Measurements from ENCODE around the gene PLEKHG4. TPM values are rescaled to one million over a fixed set of nuclear protein-coding genes. Genes with fewer than 3 reads are reported as not detected.

The PLEKHG4 gene
- polyA plus RNA-seq, 4 donors, result 9.5 to 28.0 (median 14.5) TPM

DNA sequence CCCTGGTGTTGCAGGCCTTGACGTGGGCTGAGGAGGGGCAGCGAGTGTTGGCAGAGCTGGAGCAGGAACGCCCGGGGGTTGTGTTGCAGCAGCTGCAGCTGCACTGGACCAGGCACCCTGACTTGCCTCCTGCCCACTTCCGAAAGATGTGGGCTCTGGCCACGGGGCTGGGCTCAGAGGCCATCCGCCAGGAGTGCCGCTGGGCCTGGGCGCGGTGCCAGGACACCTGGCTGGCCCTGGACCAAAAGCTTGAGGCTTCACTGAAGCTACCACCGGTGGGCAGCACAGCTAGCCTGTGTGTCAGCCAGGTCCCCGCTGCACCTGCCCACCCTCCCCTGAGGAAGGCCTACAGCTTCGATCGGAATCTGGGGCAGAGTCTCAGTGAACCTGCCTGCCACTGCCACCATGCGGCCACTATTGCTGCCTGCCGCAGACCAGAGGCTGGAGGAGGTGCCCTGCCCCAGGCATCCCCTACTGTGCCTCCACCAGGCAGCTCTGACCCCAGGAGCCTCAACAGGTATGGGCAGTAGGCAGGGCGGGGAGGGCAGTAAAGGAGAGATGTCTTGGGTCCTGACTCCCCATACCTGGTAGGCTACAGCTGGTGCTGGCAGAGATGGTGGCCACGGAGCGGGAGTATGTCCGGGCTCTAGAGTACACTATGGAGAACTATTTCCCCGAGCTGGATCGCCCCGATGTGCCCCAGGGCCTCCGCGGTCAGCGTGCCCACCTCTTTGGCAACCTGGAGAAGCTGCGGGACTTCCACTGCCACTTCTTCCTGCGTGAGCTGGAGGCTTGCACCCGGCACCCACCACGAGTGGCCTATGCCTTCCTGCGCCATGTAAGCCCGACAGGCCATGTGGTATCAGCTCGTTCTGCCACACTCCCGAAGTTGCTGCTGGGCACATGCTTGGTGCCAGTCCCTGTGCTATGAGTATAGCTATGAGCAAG, 5.6 kb downstream of the PLEKHG4 start:
- DNase-seq (ENCODE audit: low read depth in 4 of 4, low spot score in 3 of 4), result peak in 1 of 4 donors; percentile 22

DNA sequence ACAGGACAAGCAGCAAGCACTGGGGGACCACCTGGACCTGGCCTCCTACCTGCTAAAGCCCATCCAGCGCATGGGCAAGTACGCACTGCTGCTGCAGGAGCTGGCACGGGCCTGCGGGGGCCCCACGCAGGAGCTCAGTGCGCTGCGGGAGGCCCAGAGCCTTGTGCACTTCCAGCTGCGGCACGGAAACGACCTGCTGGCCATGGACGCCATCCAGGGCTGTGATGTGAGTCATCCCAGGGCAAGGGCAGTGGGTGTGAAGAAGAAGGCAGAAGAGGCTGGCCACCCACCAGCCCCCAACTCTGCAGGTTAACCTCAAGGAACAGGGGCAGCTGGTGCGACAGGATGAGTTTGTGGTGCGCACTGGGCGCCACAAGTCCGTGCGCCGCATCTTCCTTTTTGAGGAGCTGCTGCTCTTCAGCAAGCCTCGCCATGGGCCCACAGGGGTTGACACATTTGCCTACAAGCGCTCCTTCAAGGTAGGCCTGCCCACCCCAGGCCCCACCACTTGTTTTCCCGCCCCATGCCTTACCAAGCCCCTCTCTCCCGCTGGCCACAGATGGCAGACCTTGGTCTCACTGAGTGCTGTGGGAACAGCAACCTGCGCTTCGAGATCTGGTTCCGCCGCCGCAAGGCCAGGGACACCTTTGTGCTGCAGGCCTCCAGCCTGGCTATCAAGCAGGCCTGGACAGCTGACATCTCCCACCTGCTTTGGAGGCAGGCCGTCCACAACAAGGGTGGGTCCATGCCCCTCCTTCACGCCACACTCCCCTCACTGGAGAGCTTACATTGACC, 7.3 kb downstream of the PLEKHG4 start:
- DNase-seq (ENCODE audit: low read depth in 4 of 4, low spot score in 3 of 4), result no peak

DNA sequence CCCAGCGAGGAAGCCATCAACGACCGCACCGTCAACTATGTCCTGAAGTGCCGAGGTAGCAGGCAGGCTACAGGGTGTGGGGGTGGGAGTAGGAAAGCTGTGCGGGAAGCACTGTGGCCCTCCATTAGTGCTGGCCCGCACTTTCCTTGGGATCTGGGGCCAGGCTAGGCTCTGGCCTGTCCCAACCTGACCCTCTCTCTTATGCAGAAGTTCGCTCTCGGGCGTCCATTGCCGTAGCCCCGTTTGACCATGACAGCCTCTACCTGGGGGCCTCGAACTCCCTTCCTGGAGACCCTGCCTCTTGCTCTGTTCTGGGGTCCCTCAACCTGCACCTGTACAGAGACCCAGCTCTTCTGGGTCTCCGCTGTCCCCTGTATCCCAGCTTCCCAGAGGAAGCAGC, 8.6 kb downstream of the PLEKHG4 start:
- DNase-seq (ENCODE audit: low read depth in 4 of 4, low spot score in 3 of 4), result no peak

DNA sequence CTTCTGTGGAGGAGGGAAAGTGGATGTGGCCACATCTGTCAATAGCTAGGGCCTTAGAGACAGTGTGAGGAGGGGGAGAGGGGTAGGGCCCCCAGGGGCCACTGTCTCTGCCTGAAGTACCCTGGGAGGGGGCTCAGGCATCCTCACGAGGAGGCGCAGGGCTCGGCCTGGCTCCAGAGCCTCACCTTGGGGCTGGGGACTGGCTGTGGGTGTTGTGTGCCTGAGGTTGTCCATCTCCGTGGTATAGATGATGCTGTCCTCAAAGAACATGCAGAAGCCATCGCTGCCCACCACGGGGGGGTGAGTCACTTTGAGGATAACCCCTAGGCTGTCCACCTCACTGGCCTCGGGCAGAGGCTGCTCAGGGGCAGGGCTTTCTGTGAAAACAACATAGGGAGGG, 12.1 kb downstream of the PLEKHG4 start:
- no peak for DNase-seq (ENCODE audit: low read depth in 4 of 4, low spot score in 3 of 4)

DNA sequence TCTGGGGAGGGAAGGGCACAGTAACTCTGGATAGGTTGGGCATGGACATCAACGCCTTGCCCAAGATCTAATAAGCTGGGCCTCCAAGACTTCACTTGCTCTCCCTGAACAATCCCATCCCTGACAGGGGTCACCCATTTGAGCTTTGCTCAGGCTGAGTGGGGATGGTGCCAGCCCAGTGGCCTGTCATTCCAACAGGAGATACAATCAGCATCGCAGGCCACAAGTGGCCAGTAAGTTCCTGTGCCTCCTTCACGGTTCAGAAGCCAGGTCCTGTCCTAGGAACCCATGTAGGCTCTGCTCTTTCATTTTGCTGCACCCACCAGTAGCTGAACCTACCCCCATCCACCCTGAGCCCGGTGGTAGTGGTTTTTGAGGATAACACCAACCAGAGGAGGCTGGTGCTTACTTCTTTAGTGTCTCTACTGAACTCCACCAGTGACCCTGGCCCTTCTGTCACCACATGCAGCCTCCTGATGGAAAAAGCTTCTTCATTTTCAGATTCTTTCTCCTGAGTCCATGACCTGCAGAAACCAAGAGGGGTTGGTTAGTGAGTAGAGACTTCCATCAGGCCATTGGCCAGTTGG, 14.9 kb downstream of the PLEKHG4 start:
- DNase-seq (ENCODE audit: low read depth in 4 of 4, low spot score in 3 of 4), result no peak

DNA sequence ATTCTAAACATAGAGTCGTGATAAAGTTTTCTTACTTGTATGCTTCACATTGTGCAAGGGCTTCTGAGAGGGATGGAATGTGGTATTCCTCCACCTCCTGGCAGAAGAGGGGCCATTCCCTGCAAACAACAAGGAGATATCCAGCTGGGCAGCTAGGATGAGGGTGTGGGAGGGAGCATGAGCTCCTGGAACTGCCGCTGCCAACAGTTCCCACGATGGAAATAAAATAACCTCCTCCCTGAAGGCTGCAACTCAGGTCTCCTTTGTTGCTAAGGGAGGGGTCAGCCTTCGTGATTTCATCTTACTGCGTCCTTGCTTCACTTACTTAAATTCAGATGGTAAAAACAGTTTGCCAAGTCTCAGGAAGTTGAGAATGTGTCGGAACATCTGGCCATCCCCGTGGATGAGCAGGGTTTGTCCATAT, 15.6 kb downstream of the PLEKHG4 start:
- no peak for DNase-seq (ENCODE audit: low read depth in 4 of 4, low spot score in 3 of 4)

DNA sequence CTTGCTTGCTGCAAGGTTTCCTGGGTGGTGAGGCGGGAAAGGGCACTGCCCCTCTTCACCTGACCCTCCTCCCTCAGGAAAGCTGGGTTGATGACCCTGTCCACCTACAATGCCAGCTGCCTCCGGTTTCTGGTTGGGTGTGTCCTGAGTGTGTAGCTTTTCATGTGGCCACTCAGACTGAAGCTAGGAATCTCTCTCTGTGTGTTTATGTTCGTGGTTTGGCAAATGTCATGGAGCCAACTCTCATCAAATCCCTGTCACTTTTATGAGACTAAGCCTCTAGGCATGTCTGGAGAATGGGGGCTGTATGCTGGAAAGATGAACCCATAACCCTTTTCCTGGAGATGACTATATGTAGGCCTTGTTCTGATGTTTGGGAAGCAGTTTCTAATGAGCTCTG, 17.1 kb downstream of the PLEKHG4 start:
- no peak for DNase-seq (ENCODE audit: low read depth in 4 of 4, low spot score in 3 of 4)

DNA sequence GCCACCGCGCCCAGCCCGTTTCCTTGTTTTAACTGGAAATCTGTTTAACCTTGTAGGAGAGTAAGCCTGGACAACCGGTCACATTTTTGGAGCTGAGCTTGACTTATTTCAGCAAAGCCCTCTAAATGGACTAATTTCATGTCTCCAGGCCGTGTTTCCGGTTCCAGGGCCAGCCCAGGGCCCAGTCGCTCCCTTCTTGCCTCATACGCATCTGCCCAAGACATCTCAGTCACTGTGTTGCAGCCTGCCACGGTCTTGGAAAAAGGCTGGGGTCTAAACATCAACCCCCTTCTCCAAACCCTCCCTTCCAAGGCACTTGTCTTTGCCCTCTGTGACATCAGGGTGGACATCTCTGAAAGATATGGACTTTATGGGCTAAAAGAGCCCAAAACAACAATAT, 18.9 kb downstream of the PLEKHG4 start:
- no peak for DNase-seq (ENCODE audit: low read depth in 4 of 4, low spot score in 3 of 4)

DNA sequence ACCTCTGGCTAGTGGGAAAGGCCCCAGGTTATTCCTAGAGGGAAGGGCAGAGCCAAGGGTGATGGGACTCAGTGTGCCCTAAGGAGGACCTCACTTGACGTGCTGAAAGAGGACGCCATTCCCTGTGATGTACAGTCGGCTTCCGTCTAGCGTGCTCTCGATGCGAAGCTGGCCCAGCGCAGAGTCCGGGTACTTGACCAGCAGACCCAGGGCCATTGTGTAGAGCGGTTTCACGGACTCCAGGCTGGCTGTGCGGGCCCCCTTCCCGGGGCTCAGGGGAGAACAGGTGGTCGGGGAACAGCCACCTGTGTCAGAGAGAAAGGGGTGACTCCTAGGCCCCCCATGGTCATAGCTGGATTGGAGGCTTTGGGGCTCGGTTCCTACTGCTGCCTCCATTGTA, 19.9 kb downstream of the PLEKHG4 start:
- DNase-seq (ENCODE audit: low read depth in 4 of 4, low spot score in 3 of 4), result no peak

DNA sequence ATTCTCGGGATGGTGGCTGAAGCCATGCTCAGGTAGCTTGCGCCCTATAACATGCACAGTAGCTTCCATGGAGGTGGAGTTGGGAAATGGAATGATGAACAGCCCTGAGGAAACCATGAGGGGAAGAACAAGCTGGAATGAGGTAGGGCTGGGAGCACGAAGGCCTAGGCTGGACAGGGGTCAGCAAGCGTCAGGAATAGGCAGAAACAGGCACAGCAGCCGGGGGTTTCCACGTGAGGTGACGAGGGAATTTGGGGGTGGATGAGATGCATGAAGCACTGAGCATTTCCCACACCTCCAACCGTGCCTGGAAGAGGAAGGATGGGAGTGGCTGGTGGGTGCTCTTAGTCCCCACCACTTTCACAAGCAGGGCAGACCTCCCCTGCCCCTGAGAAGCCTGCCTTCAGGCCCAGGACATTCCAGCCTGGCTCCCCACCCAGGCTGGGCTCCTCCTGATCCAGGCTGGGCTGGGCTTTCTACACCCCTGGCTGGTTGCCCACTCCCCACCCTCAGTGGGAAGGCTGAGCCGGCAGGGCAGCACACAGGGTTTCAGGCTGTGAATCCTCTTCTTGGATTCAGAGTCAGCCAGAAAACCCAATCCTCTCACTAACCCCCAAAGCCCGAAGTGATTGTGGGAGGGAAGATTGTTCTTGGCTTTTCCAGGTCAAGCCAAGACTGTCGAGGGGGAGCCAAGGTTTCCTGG, 21.9 kb downstream of the PLEKHG4 start:
- DNase-seq (ENCODE audit: low read depth in 4 of 4, low spot score in 3 of 4), result no peak

DNA sequence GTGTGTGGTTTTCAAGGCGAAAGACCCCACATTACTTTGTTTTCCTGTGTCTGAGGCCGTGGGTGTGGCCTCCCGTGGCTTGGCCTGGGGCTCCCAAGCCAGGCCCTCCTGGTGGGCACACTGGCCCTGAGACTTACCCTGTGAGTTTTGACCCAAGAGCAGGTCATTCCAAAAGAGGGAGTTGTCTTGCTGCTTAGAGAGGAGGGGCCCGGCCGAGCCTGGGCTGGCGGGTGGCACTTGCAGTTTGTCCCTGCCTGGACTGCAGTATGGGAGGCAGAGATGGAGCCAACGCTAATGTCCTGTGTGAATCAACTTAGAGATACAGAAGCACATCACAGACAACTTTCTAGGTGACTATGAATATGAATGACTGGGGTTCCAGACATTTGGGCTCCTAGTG, 22.7 kb downstream of the PLEKHG4 start:
- no peak for DNase-seq (ENCODE audit: low read depth in 4 of 4, low spot score in 3 of 4)

DNA sequence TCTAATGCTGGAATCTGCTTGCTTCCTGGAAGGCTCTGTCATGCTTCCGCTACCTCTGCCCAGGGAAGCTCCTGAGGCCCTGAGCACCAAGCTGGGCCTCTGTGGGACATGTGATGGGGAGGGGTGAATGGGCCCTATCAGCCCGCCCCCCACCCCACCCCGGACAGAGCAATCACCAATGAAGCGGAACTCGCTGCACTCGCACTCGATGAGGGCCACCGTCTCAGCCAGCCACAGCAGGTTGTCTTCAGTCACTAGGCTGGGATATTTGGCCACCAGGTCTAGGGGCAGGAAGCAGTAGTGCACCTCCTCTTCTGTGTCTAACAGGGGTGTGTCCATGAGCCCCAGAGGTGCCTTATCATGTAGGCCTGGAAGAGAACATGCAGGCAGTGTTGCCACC, 23.6 kb downstream of the PLEKHG4 start:
- no peak for DNase-seq (ENCODE audit: low read depth in 4 of 4, low spot score in 3 of 4)

DNA sequence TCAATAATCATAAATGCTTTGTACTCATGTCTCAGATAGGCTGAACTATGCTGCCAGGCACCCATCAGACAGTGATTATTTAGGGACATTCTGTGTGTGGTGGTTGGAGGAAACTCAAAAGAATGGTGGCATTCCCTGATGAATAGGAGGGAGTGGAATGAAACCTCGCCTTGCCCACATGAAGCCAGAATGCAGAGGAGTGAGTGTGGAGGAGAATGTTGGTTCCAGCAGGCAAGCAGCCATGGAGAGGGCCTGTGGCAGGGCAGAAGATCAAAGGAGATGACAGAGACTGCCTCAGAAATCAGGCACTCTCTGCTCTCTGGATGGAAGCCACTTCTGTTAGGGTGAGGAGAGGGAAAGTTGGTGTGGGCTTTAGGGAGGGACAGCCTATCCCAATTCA, 24.7 kb downstream of the PLEKHG4 start:
- no peak for DNase-seq (ENCODE audit: low read depth in 4 of 4, low spot score in 3 of 4)

DNA sequence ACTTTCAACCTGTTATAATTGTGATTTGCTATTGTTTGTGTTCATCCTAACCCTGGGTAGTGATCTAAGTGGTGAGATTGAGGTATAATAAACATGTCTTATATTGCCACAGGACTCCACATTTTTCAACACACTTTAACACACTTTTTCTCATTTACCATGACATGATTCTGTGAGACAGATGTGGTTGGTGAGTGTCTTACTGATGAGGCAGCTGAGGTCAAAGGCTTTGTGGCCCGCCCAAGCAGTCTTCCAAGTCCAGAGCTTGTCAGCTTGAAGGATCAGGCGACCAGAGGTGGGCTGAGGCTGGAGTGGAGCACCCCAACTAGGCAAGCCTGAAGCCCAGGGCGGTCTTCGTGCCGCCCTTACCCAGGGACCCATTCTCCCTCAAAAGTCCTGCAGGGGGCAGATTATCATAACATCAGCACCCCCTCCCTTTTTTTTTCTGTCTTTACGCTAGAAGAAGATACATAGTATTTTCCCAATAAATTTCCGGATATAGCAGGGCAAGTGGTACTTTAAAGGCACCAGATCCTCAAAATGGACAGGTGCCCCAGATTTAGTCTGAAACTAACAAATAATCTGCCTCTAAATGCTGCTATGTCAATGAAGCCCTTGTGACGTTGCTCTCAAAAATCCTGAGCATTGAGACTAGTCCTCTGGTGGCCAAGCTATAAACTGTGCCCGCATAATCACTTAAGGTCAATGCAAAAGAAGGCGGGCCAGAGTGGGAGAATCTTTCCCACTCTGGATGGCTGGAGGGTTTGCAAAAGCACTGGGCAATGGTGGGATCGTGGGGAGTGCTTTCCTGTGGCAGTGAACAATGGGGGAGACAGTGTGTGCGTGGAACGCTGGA, 26.1 kb downstream of the PLEKHG4 start:
- no peak for DNase-seq (ENCODE audit: low read depth in 4 of 4, low spot score in 3 of 4)

DNA sequence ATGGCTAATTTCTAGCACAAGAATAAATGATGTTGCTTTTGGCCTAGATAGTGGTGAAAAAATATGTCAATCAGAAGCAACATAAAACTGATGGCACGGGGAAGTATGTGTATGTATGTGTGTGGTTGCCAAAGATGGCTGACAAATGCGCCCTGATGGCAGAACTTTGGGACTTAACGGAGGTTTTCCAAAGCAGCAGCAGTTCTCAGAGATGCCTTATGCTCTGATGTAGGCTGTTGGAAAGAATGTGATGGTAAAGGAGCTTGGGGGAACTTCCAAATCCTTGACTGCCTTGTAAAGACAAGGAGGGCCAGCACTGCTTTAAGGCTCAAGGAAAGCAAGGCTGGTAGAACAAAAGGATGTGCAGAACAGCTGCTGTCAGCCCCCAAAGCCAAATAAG, 31.2 kb downstream of the PLEKHG4 start:
- DNase-seq (ENCODE audit: low read depth in 4 of 4, low spot score in 3 of 4), result no peak

DNA sequence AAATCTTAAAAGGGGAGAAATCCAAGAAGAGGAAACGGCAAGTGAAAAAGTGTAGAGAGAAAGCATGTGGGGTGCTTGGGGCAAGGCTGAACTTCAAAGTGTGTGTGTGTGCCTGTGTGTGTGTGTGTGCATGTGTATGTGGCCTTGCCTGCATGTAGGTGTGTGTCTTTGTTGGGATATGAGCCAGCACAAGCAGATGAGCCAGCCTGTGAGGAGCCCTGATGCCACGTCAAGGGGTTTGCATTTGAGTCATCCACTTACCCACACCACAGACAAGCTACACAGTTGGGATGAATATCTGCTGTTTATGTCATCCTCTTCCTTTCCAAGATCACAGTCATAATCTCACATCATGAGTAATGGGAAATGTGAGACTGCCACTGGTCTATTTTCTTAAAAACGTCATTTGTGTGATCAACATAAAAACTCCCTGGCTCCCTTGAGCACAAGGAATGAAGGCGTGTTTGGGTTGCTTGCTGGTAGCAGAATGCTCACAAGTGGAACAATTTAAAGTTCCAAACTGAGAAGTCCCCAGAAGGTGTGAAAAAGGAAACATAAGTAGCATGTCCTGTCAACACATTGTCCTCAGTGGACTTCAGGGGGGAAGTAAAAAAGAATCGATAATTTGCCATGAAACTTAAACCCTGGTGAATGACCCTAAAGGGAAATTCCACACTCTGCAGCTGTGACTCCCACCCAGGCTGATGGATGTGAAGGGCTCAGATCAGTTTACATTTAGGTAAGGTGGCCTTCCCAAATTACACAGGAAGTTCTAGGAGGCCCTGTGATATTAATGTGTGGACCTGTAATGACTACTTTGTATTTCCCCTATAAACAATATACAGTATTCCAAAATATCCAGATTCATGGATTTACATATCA, 32.5 kb downstream of the PLEKHG4 start:
- peak in 1 of 4 donors; percentile 18 for DNase-seq (ENCODE audit: low read depth in 4 of 4, low spot score in 3 of 4)

DNA sequence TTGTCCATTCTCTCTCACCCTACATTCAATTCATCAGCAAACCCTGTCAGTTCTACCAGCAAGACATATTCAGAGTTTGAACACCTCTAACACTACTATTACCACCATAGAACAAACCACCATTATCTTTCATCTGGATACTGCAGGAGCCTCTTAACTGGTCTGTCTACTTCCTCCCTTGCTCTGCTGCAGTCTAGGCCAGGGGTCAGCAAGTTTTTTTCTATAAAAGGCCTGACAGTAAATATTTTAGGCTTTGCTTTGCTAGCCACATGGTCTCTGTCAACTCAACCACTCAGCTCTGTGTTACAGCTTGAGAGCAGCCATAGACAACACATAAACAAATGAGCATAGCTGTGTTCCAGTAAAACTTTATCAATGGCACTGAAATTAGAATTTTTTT, 33.4 kb downstream of the PLEKHG4 start:
- no peak for DNase-seq (ENCODE audit: low read depth in 4 of 4, low spot score in 3 of 4)

DNA sequence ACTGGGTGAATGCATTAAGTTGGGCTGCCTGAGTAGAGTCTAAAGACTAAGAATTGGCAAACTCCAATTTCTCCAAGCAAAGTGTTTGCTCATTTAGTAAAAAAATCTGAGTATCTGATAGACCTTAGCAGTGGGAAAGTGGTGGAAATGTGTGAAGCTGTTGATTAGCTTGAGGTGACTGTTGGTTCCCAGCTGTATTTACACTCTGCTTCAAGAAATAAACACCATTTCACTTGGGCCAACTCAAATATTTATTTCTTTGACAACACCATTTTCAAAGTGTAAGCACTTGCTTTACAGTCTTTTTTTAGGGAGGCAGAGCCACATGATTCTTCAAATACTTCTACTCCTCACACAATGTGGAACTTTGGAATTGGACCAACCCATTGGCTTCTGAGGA, 38.5 kb downstream of the PLEKHG4 start:
- no peak for DNase-seq (ENCODE audit: low read depth in 4 of 4, low spot score in 3 of 4)

DNA sequence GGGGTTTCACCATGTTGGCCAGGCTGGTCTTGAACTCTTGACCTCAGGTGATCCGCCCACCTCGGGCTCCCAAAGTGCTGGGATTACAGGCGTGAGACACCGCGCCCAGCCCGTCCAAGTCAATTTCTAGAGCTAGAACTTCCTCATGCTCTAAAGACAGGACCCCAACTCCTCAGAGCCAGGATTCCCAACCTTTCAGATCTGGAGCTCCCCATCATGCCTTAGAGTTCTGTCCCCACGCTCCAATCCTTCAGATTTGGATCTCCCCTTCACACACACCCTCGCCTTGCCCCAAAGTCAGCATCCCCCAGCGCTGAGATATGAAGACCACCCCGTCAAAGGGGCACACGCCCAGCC, 46.8 kb downstream of the PLEKHG4 start:
- DNase-seq (ENCODE audit: low read depth in 4 of 4, low spot score in 3 of 4), result no peak

All from left renal pelvis (tissue), 4 donors.